ENCODE data around the gene SPANXN5.
"Not testable (repeated sequence)": the region's sequence is repeated elsewhere in the genome, so short reads cannot be mapped to it uniquely, and the experiment has no call there.

Gene SPANXN5, protein sequence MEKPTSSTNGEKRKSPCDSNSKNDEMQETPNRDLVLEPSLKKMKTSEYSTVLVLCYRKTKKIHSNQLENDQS

DNA sequence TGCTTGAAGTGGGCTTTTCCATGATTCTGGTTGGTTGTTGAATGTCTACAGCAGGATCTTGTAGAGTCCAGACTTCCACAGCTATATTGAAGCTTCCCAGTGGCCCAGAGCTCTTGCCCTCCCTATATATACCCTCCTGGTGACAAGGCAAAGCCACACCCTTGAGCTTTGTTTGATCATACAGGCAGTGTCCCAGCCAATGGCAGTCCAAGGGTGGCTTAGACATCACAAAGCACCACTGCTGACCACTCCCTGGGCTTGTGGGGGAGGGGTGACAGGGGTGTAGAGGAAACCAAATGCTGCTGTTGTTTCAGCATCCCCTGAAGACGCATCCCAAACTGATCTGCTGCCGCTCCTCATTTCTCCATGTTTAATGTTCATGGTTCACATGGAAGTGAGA, at the start of gene SPANXN5:
Gene SPANXN5 (minus strand): TSS at position 101 of the 400 bp plus-strand sequence. CDS start 79 bp downstream, at position 22.
- H3K27ac ChIP-seq; H3K4me1 ChIP-seq; H3K27me3 ChIP-seq; DNase-seq; H3K9me3 ChIP-seq; intact Hi-C loops (cut with DNase I; ENCODE audit: low total_unique reads); H3K36me3 ChIP-seq; H3K4me3 ChIP-seq: not testable (repeated sequence)

DNA sequence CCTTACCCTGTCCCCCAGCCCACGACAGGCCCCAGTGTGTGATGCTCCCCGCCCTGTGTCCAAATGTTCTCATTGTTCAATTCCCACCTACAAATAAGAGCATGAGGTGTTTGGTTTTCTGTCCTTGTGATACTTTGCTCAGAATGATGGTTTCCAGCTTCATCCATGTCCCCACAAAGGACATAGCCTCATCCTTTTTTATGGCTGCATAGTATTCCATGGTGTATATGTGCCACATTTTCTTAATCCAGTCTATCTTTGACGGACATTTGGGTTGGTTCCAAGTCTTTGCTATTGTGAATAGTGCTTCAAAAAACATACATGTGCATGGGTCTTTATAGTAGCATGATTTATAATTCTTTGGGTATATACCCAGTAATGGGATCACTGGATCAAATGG, 46.4 kb upstream of the SPANXN5 start:
- H3K4me1 ChIP-seq; intact Hi-C loops (cut with DNase I; ENCODE audit: low total_unique reads); DNase-seq; H3K9me3 ChIP-seq; H3K27ac ChIP-seq; H3K27me3 ChIP-seq; H3K4me3 ChIP-seq; H3K36me3 ChIP-seq: not testable (repeated sequence)

DNA sequence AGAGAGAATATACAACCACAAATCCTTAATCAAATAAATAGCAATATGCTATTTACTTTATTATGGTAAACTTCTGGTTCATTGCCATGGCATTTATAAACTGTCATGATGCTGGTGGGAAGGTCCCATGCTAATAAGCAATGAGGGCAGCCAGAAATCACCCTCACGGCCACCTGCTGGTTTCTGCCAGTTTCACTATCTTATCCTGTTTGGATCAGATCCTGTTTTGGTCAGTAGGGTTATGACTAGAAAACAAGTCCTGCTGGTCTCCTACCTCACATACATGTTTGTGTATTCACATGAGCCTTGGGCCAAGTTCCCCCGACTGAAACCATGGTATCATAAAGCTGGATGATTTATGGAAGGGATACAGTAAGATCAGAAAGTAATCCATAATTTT, 41.9 kb upstream of the SPANXN5 start:
- no peaks in the 10 kb centered on the region for H3K27me3 ChIP-seq
- H3K27ac ChIP-seq, result no peak overlapping the region
- DNase-seq, result no peak
- H3K4me1 ChIP-seq, result no peaks in the 10 kb centered on the region
- intact Hi-C loops (cut with DNase I; ENCODE audit: low total_unique reads), result no loop called here
- TF ChIP-seq, protein P1, sequence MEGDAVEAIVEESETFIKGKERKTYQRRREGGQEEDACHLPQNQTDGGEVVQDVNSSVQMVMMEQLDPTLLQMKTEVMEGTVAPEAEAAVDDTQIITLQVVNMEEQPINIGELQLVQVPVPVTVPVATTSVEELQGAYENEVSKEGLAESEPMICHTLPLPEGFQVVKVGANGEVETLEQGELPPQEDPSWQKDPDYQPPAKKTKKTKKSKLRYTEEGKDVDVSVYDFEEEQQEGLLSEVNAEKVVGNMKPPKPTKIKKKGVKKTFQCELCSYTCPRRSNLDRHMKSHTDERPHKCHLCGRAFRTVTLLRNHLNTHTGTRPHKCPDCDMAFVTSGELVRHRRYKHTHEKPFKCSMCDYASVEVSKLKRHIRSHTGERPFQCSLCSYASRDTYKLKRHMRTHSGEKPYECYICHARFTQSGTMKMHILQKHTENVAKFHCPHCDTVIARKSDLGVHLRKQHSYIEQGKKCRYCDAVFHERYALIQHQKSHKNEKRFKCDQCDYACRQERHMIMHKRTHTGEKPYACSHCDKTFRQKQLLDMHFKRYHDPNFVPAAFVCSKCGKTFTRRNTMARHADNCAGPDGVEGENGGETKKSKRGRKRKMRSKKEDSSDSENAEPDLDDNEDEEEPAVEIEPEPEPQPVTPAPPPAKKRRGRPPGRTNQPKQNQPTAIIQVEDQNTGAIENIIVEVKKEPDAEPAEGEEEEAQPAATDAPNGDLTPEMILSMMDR (IDR thresholded peaks at IDR 0.05), result no peak
- H3K4me3 ChIP-seq, result no peak overlapping the region
- H3K9me3 ChIP-seq, result peaks cover 0 to 9% (median 0%) of the 10 kb centered on the region in 3 donors
- no peaks in the 10 kb centered on the region for H3K36me3 ChIP-seq

DNA sequence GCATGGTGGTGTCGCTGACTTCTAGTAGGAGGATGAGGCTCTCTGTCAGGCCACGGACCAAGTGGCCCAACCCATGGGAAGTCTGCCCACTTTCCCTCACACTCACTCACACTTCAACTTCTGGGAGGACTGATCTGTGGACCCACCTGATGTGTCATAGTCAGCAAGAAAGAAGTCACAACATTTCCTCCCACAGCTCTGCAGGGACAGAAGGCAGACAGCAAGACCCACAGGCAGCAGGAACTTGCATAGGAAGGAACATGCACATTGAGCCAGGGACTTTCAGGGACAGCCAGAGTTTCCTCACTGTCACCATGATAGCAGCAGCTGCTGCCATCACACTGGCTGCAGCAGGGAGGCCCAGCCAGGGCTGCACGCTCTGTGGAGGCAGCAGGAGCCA, 33.3 kb upstream of the SPANXN5 start:
- intact Hi-C loops (cut with DNase I; ENCODE audit: low total_unique reads), result no loop called here
- H3K4me3 ChIP-seq, result no peak overlapping the region
- no peak for DNase-seq
- H3K27ac ChIP-seq, result no peak overlapping the region
- H3K9me3 ChIP-seq, result no peaks in the 10 kb centered on the region
- TF ChIP-seq, protein P1 (IDR thresholded peaks at IDR 0.05), result no peak
- no peaks in the 10 kb centered on the region for H3K36me3 ChIP-seq
- no peaks in the 10 kb centered on the region for H3K4me1 ChIP-seq
- no peaks in the 10 kb centered on the region for H3K27me3 ChIP-seq

DNA sequence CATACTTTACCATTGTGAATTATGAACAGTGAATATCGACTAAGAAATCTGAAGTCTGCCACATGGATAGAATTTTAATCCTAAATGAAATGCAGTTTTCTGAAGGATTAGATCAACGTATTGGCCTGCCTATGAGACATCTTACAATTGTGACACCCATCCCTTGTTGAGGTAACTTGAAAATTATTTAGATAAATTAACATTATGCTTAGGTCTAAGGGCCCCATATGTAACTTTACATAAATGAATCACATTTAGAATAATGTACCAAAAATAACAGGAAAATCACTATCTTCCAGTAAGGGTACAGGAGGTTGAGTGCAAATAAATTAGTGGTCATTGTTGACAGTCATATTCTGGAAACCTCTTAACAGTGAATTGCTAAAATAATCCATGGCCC, 27.4 kb upstream of the SPANXN5 start:
- Histone ChIP-seq H3K27ac (no peak overlapping the region), H3K4me3 (no peak overlapping the region), H3K9me3 (no peaks in the 10 kb centered on the region), H3K27me3 (no peaks in the 10 kb centered on the region), H3K4me1 (no peaks in the 10 kb centered on the region), H3K36me3 (no peaks in the 10 kb centered on the region)
- DNase-seq, result no peak
- TF ChIP-seq, protein P1 (IDR thresholded peaks at IDR 0.05), result no peak
- intact Hi-C loops (cut with DNase I; ENCODE audit: low total_unique reads), result no loop called here

DNA sequence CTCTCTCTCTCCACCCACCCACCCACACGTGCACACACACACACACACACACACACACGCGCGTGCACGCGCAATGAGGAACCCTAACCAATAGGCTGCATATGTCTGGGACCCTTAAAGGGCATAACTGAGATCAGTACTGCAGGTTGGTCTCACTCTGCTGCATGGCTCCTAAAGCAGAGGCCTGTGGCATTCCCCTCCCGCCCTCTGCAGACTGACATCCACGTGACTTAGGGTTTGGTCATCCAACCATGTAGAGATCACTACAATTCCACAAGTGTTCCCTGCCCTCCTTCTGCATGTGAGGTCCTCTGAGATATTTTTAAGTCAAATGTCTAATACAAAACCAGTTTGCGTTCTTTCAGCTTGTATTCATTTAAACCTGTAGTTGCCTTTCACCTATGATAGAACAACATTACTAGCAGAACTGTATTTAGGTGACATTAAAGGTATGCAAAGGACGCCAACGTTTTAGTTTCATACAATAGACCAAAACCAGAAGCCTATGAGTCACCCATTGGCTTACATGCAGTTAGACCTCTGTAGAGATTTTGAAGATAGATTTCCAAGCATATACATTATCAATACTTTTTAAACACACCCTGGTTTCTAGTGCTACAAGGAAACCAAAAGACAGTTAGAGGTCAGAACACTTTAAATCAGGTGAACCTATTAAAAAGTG, 24.0 kb upstream of the SPANXN5 start:
- intact Hi-C loops (cut with DNase I; ENCODE audit: low total_unique reads), result no loop called here
- Histone ChIP-seq H3K4me1 (no peaks in the 10 kb centered on the region), H3K27me3 (no peaks in the 10 kb centered on the region), H3K27ac (no peak overlapping the region), H3K9me3 (no peaks in the 10 kb centered on the region), H3K36me3 (no peaks in the 10 kb centered on the region), H3K4me3 (no peak overlapping the region)
- TF ChIP-seq, protein P1 (IDR thresholded peaks at IDR 0.05), result no peak
- no peak for DNase-seq

DNA sequence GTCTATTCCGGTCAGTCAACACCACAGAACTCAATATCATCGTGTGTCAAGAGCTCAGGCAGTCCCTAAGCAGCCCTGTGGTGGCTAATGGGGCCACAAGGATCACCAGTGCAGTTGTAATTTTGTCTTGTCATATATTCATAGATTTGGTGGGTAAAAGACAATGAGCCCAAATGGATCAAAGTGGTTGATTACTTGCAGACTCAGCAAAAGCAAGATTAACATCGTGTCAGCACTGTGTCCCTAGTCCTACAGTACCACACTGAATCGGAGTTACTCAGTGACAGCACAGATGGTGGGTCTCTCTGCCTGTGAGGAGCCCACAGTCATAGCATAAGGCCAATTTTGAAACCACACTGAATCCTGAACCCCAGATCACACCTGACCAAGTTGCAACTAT, 22.6 kb upstream of the SPANXN5 start:
- intact Hi-C loops (cut with DNase I; ENCODE audit: low total_unique reads), result no loop called here
- H3K4me3 ChIP-seq, result no peak overlapping the region
- H3K27me3 ChIP-seq, result no peaks in the 10 kb centered on the region
- H3K27ac ChIP-seq, result no peak overlapping the region
- no peak for DNase-seq
- H3K9me3 ChIP-seq, result no peaks in the 10 kb centered on the region
- TF ChIP-seq, protein P1 (IDR thresholded peaks at IDR 0.05), result no peak
- no peaks in the 10 kb centered on the region for H3K36me3 ChIP-seq
- no peaks in the 10 kb centered on the region for H3K4me1 ChIP-seq
